ENCODE measurements around the gene LTBP4. TPM values are rescaled to one million over a fixed set of nuclear protein-coding genes. Genes with fewer than 3 reads are reported as not detected.
"Not testable (repeated sequence)": the region's sequence is repeated elsewhere in the genome, so short reads cannot be mapped to it uniquely, and the experiment has no call there.

Gene LTBP4
- 12.9 and 26.5 TPM in 2 replicates for total RNA-seq (2014; rRNA removed; shearing (Covaris generic); ENCODE audit: low replicate concordance)

GRCh38 chr19:40601134-40601974 lies at the start of gene LTBP4:
Gene LTBP4 (plus strand): TSS chr19:40601369. CDS start chr19:40601388, 19 bp downstream.
- Histone ChIP-seq H3K36me3 (no peaks in the 10 kb centered on the region), H3K9me3 (no peaks in the 10 kb centered on the region), H3K4me3 (peak within 1 kb of the TSS; percentile 38), H3K27me3 (peaks cover 7% of the 10 kb centered on the region; the same call in 1 of the 2 replicates)
- DNase-seq = peak; percentile 55

GRCh38 chr19:40552848-40553247 lies 48.3 kb upstream of the LTBP4 start:
- Histone ChIP-seq H3K36me3 (no peaks in the 10 kb centered on the region), H3K9me3 (no peaks in the 10 kb centered on the region), H3K4me3 (no peak overlapping the region), H3K27me3 (0 out of 2 replicates have a peak, but pooled peaks cover 9% of the 10 kb centered on the region)
- no peak for DNase-seq

GRCh38 chr19:40553885-40554857 lies 47.0 kb upstream of the LTBP4 start:
- no peaks in the 10 kb centered on the region for H3K9me3 ChIP-seq
- no peaks in the 10 kb centered on the region for H3K36me3 ChIP-seq
- H3K4me3 ChIP-seq = no peak overlapping the region
- H3K27me3 ChIP-seq = 0 out of 2 replicates have a peak, but pooled peaks cover 4% of the 10 kb centered on the region
- DNase-seq = no peak

- 0 out of 2 replicates have a peak, but pooled peaks cover 4% of the 10 kb centered on the region for H3K27me3 ChIP-seq
- no peak for DNase-seq
These were observed 45.0 kb upstream of the LTBP4 start for GRCh38 chr19:40555978-40556689.

GRCh38 chr19:40556953-40557530 lies 44.1 kb upstream of the LTBP4 start:
- Histone ChIP-seq H3K9me3 (no peaks in the 10 kb centered on the region), H3K4me3 (no peak overlapping the region), H3K36me3 (no peaks in the 10 kb centered on the region), H3K27me3 (0 out of 2 replicates have a peak, but pooled peaks cover 4% of the 10 kb centered on the region)
- DNase-seq = no peak

More at GRCh38 chr19:40555978-40556689, 45.0 kb upstream of the LTBP4 start:
- Histone ChIP-seq H3K36me3 (no peaks in the 10 kb centered on the region), H3K4me3 (no peak overlapping the region), H3K9me3 (no peaks in the 10 kb centered on the region)

GRCh38 chr19:40559394-40559793 lies 41.8 kb upstream of the LTBP4 start:
- DNase-seq = no peak
- H3K36me3 ChIP-seq = no peaks in the 10 kb centered on the region
- no peaks in the 10 kb centered on the region for H3K9me3 ChIP-seq
- H3K27me3 ChIP-seq = no peaks in the 10 kb centered on the region
- H3K4me3 ChIP-seq = no peak overlapping the region

- DNase-seq = no peak
- H3K4me3 ChIP-seq = no peak overlapping the region
- no peaks in the 10 kb centered on the region for H3K27me3 ChIP-seq
- H3K9me3 ChIP-seq = no peaks in the 10 kb centered on the region
- no peaks in the 10 kb centered on the region for H3K36me3 ChIP-seq
These were observed 41.1 kb upstream of the LTBP4 start for GRCh38 chr19:40560092-40560507.

- DNase-seq = no peak
- no peaks in the 10 kb centered on the region for H3K9me3 ChIP-seq
- no peaks in the 10 kb centered on the region for H3K27me3 ChIP-seq
- H3K36me3 ChIP-seq = no peaks in the 10 kb centered on the region
- H3K4me3 ChIP-seq = no peak overlapping the region
These were observed 39.2 kb upstream of the LTBP4 start for GRCh38 chr19:40561947-40562346.

GRCh38 chr19:40564535-40564934 lies 36.6 kb upstream of the LTBP4 start:
- H3K36me3 ChIP-seq, H3K9me3 ChIP-seq, H3K27me3 ChIP-seq, H3K4me3 ChIP-seq, DNase-seq: not testable (repeated sequence)

GRCh38 chr19:40565355-40565754 lies 35.8 kb upstream of the LTBP4 start:
- DNase-seq = no peak
- H3K27me3 ChIP-seq = no peaks in the 10 kb centered on the region
- no peak overlapping the region for H3K4me3 ChIP-seq
- no peaks in the 10 kb centered on the region for H3K36me3 ChIP-seq
- H3K9me3 ChIP-seq = no peaks in the 10 kb centered on the region

GRCh38 chr19:40565910-40566495 lies 35.2 kb upstream of the LTBP4 start:
- no peaks in the 10 kb centered on the region for H3K9me3 ChIP-seq
- H3K4me3 ChIP-seq = no peak overlapping the region
- no peaks in the 10 kb centered on the region for H3K36me3 ChIP-seq
- no peaks in the 10 kb centered on the region for H3K27me3 ChIP-seq
- DNase-seq = no peak

- H3K36me3 ChIP-seq = no peaks in the 10 kb centered on the region
- no peaks in the 10 kb centered on the region for H3K9me3 ChIP-seq
- no peak for DNase-seq
- H3K27me3 ChIP-seq = no peaks in the 10 kb centered on the region
- no peak overlapping the region for H3K4me3 ChIP-seq
These were observed 34.0 kb upstream of the LTBP4 start for GRCh38 chr19:40567040-40567749.

GRCh38 chr19:40567750-40568494 lies 33.2 kb upstream of the LTBP4 start:
- Histone ChIP-seq H3K4me3 (no peak overlapping the region), H3K36me3 (no peaks in the 10 kb centered on the region), H3K9me3 (no peaks in the 10 kb centered on the region), H3K27me3 (no peaks in the 10 kb centered on the region)
- DNase-seq = no peak

- no peaks in the 10 kb centered on the region for H3K9me3 ChIP-seq
- peak; percentile 100 for DNase-seq
- no peaks in the 10 kb centered on the region for H3K27me3 ChIP-seq
- H3K4me3 ChIP-seq = peak overlapping the region; percentile 52
- H3K36me3 ChIP-seq = no peaks in the 10 kb centered on the region
These were observed 30.7 kb upstream of the LTBP4 start for GRCh38 chr19:40570313-40571004.

Data from MG63 (cell line).